Chondrocyte (in vitro differentiated cells): ENCODE data around the gene MED29. TPM values are rescaled to one million over a fixed set of nuclear protein-coding genes. Genes with fewer than 3 reads are reported as not detected.

Experiments
- DNase-seq: peaks from one replicate; pipeline ENCODE4 v3.0.0; 2021; ENCODE audit warnings: mixed read lengths, low spot score
- H3K27ac Mint-ChIP-seq: one replicate; pipeline ENCODE4 v1.8.0; 2021; ENCODE audit warnings: mild to moderate bottlenecking, moderate library complexity, mixed read lengths; ENCODE audit not compliant: unreplicated experiment
- H3K27me3 Mint-ChIP-seq: 2 replicates; pipeline ENCODE4 v1.8.0; 2021; ENCODE audit warnings: low read depth, mixed read lengths
- H3K36me3 Mint-ChIP-seq: 2 replicates; pipeline ENCODE4 v1.8.0; 2021; ENCODE audit warnings: low read depth, mixed read lengths
- H3K4me1 Mint-ChIP-seq: 2 replicates; pipeline ENCODE4 v1.8.0; 2021; ENCODE audit warnings: low read depth, mild to moderate bottlenecking, mixed read lengths
- H3K4me3 Mint-ChIP-seq: one replicate; pipeline ENCODE4 v1.8.0; 2021; ENCODE audit warnings: mild to moderate bottlenecking, moderate library complexity, mixed read lengths; ENCODE audit not compliant: unreplicated experiment
- H3K9me3 Mint-ChIP-seq: 2 replicates; pipeline ENCODE4 v1.8.0; 2021; ENCODE audit warnings: low read depth, mixed read lengths
- total RNA-seq: library from RNA; stranded (reverse); gene quantifications from 3 replicates; pipeline ENCODE4 v1.2.1, GENCODE V29; 2021
- TF ChIP-seq, protein P1 (sequence below): fragments of 200-600 bp; sonication (generic); IDR thresholded peaks from 2 replicates; pipeline ENCODE4 v1.5.0; 2021; ENCODE audit warnings: antibody characterized with exemption, mild to moderate bottlenecking, moderate library complexity

MED29 gene
- total RNA-seq, 1 donor from 2014 or later, result 28.7 TPM

DNA sequence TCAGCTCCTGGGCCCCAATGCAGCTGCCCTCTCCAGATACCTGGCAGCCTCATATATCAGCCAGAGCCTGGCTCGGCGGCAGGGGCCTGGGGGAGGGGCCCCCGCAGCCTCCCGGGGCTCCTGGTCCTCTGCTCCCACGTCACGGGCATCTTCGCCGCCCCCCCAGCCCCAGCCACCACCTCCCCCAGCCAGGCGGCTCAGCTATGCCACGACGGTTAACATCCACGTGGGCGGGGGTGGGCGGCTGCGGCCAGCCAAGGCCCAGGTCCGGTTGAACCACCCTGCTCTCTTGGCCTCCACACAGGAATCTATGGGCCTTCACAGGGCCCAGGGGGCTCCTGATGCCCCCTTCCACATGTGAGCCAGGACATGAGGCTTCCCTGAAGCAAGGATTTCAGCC lies 33.8 kb downstream of the MED29 start:
- Mint-ChIP-seq H3K4me3 (no peak overlapping the region), H3K27ac (no peak overlapping the region), H3K36me3 (peaks cover 31% of the 10 kb centered on the region), H3K9me3 (peaks cover 3% of the 10 kb centered on the region), H3K27me3 (no peaks in the 10 kb centered on the region), H3K4me1 (peaks cover 45% of the 10 kb centered on the region)
- TF ChIP-seq, protein P1, sequence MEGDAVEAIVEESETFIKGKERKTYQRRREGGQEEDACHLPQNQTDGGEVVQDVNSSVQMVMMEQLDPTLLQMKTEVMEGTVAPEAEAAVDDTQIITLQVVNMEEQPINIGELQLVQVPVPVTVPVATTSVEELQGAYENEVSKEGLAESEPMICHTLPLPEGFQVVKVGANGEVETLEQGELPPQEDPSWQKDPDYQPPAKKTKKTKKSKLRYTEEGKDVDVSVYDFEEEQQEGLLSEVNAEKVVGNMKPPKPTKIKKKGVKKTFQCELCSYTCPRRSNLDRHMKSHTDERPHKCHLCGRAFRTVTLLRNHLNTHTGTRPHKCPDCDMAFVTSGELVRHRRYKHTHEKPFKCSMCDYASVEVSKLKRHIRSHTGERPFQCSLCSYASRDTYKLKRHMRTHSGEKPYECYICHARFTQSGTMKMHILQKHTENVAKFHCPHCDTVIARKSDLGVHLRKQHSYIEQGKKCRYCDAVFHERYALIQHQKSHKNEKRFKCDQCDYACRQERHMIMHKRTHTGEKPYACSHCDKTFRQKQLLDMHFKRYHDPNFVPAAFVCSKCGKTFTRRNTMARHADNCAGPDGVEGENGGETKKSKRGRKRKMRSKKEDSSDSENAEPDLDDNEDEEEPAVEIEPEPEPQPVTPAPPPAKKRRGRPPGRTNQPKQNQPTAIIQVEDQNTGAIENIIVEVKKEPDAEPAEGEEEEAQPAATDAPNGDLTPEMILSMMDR, result no peak
- no peak for DNase-seq

DNA sequence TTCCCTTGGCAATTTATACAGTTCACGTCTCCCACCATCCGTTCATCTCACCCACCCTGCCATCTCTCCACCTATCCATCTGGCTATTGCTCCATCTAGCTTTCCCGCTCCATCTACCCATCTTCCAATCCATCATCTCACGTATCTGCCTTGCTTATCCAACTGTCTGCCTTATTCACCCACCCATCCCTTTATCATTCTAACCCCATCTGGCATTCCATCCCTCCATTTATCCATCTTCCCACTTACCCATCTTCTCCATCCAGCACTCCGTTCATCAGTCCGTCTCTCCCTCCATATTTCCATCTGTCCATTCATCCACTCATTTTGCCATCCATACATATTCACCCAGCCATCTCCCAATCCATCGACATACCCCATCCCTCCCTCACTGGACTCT lies 34.6 kb downstream of the MED29 start:
- TF ChIP-seq, protein P1, result no peak
- Mint-ChIP-seq H3K4me3 (no peak overlapping the region), H3K9me3 (peaks cover 3% of the 10 kb centered on the region), H3K27ac (peak overlapping the region; percentile 72), H3K36me3 (peaks cover 26% of the 10 kb centered on the region), H3K4me1 (peaks cover 50% of the 10 kb centered on the region), H3K27me3 (no peaks in the 10 kb centered on the region)
- DNase-seq, result no peak

DNA sequence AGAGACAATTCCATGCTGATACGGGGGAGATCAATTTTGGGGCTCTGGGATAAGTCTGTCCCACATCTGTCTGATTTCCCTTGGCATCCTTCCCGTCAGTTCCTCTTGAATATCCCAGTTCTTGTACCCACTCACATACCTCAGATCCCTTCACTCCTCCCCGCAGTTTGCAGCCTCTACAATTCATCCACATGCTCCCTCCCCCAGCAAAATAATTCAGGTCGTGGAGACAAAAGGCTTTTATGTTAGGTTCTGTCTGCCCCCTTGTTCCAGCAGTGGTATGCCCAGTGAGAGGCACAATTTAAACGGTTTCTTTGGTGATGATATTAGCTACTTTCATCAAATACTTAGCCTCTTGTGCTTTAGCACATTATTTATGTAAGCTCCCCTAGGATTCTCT lies 35.0 kb downstream of the MED29 start:
- TF ChIP-seq, protein P1, result no peak
- H3K27me3 Mint-ChIP-seq, result no peaks in the 10 kb centered on the region
- H3K9me3 Mint-ChIP-seq, result peaks cover 3% of the 10 kb centered on the region
- H3K4me3 Mint-ChIP-seq, result no peak overlapping the region
- peaks cover 26% of the 10 kb centered on the region for H3K36me3 Mint-ChIP-seq
- no peak for DNase-seq
- H3K27ac Mint-ChIP-seq, result peak overlapping the region; percentile 72
- H3K4me1 Mint-ChIP-seq, result peaks cover 55% of the 10 kb centered on the region

DNA sequence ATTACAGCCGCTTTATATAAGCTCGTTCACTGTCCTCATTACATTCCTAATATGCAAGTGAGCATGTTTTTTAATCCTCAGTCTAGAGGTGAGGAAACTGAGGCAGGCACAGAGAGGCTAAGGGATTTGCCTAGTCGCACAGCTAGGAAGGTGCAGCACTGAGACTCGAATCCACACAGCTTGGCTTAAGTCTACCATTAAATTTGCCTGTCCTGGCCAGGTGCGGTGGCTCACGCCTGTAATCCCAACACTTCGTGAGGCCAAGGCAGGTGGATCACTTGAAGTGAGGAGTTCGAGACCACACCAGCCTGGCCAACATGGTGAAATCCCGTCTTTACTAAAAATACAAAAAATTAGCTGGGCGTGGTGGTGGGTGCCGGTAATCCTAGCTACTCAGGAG lies 36.5 kb downstream of the MED29 start:
- no peak for DNase-seq
- H3K27ac Mint-ChIP-seq, result peak overlapping the region; percentile 92
- peaks cover 3% of the 10 kb centered on the region for H3K9me3 Mint-ChIP-seq
- no peak overlapping the region for H3K4me3 Mint-ChIP-seq
- TF ChIP-seq, protein P1, result no peak
- peaks cover 56% of the 10 kb centered on the region for H3K4me1 Mint-ChIP-seq
- peaks cover 26% of the 10 kb centered on the region for H3K36me3 Mint-ChIP-seq
- no peaks in the 10 kb centered on the region for H3K27me3 Mint-ChIP-seq

DNA sequence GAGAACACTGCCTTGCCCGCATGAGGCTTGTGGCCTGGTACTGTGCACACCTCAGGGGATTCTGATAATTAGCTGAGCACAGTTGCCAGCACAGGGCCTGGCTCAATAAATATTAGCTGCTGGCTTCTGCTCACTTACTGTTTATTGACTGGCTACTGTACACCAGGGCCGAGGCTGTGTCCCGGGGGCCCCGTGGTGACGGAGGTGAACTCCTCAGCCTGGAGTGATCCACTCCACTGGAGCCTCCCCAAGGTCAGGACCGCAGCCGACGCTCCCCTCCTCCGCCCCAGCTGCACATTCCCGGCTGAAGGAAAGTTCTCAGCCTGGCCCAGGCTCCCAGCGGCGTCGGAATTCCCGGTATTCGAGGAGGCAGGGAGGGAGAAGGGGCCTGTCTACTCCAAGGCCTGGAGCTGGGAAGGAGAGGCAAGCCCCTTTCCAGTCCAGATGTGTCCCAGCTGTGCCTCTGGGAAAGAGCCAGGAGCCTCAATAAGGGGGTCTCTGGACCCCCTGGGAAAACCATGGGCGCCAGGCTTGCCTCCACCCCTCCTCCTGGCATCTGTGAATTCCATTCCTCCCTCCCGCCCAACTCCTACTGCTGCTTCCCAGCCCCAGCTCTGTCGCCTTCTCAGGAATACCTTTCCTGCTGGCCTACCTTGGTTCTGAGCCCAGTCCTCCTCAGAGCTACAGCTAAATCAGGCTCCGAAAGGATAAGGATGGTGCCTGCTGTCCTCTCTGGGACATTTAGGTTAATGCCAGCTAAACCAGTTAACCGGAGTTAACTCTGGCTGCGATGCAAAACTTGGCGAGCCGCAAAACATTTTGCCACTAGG lies 37.3 kb downstream of the MED29 start:
- TF ChIP-seq, protein P1, result peak; percentile 38
- Mint-ChIP-seq H3K27ac (peak overlapping the region; percentile 92), H3K9me3 (peaks cover 3% of the 10 kb centered on the region), H3K36me3 (peaks cover 29% of the 10 kb centered on the region), H3K27me3 (no peaks in the 10 kb centered on the region), H3K4me1 (peaks cover 56% of the 10 kb centered on the region), H3K4me3 (peak overlapping the region; percentile 19)
- no peak for DNase-seq
